HG03378 (cell line): ENCODE results near the gene TPSAB1.
"Not testable (repeated sequence)": the region's sequence is repeated elsewhere in the genome, so short reads cannot be mapped to it uniquely, and the experiment has no call there.

Experiments
- ATAC-seq: cut with Tn5 transposase; IDR thresholded peaks from one replicate; pipeline ENCODE4 v1.9.1; 2021; ENCODE audit warnings: mild to moderate bottlenecking, moderate library complexity; ENCODE audit not compliant: unreplicated experiment

Gene TPSAB1

DNA sequence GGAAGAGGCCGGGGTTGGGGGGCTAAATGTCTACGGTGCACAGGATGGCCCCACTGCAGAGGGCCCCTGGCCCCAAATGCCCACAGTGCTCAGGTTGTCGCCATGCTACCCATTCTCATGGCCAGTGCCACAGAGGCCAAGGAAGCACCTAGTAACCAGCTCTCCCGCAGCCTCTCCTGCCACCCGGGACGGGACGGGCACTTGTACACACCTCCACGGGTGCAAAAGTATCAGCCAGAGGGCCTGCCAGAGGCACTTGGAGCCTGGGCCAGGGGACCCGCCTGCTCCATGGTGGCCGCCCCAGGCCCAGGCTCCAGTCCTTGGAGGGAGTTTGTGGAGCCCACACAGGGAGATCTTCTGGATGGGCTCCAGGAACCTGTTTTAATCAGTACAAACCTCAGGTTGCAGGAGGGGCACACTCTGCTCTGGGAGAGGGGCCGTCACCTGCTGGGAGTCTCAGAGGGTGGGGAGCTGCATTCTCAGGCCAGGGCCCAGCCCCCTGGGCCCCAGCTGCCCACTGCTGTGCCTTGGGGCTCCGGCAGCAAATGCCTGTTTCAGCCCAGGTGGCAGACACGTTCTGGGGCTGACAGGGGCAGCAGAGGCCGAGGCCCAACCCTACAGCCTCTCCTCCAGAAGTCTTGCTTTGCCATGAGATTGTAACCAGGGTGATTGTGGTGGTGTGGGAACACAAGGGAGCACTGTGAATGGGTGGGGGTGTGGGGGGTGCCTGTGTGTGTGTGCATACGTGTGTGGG, 23.3 kb downstream of the TPSAB1 start:
- no peak for ATAC-seq

GRCh38 chr16:1264345-1265089, 24.0 kb downstream of the TPSAB1 start:
- ATAC-seq = no peak

DNA sequence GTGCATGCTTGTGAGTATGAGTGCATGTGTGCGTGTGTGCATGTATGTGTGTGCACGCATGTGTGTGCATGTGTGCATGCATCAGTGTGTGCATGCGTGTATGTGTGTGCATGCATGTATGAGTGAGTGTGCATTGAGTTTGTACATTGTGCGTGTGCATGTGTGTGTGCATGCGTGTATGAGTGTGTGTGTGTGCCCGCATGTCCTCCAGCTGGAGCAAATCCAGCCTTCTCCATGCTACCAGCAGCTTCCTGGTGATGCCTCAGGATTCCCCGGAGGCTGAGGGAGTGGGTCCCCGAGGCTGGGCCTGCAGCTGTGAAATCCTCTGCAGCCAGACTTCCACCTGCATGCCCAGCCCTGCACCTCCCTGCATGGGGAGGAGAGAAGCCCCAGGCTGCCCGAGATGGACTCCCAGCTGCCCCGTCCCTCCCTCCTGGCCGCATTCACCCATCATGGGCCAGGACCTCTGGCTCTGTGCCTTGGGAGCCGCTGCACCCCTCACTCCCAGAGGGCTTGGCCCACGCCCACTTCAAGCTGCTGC, 24.7 kb downstream of the TPSAB1 start:
- ATAC-seq = no peak

DNA sequence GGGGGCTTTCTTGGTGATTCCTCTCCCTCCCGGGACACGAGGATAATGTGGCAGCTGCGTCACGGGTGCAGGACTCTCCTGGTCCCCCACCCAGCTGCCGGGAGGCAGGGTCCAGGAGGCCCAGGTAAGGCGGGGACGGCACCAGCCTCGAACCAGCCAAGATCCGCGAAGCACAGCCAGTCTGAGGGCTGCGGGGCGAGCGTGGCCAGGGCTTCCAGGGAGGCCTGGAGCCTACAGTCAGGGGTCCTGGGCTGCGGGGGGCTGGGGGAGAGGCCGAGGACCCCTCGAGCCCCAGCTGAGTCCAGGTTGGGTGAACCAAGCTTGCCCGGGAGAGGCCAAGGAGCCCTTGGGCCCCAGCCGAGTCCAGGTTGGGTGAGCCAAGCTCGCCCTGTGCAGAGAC, 25.3 kb downstream of the TPSAB1 start:
- no peak for ATAC-seq

DNA sequence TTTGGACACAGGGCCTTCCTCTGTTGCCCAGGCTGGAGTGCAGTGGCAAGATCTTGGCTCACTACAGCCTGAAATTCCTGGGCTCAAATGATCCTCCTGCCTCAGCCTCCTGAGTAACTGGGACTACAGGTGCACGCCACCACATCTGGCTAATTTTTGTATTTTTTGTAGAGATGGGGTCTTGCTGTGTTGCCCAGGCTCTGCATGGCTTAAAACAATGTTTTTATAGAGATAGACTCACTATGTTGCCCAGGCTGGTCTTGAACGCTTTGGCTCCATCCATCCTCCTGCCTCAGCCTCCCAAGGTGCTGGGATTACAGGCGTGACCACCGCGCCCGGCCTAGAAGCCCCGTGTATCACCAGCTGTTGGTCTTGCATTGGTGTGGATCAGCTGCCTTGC, 28.9 kb downstream of the TPSAB1 start:
- ATAC-seq = not testable (repeated sequence)

GRCh38 chr16:1271380-1271723, 30.8 kb downstream of the TPSAB1 start:
- ATAC-seq = no peak

- not testable (repeated sequence) for ATAC-seq
These were observed 31.4 kb downstream of the TPSAB1 start for GRCh38 chr16:1271724-1272413.

DNA sequence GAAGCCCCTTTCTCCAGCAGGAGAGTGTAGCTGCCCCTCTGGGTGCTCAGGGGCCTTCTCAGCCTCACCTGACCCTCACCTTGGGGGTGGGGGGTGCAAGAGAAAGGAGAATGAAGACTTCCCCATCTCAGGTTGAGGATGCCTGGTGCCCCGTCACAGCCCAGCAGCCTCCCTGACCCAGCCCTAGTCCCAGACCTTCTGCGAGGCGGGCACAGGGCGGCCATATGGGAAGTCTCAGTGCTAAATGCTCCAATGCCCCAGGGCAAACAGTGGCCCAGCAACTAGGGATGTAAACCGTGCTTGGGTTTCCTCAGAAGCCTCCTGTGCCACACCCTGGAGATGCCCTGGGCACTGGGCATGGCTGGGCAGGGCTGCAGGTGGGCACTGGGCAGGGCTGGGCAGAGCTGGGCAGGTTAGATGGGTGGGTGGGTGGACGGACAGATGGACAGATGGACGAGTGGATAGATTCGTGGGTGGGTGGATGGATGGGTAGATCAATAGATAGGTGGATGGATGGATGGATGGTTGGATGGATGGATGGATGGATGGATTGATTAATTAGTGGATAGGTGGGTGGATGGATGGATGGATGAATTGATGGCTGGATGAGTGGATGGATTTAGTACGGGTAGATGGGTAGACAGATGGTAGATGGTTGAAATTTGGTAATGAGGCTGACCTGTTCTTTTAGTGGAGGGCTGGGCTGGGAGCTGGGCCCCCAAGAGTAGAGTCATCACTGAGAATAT, 32.1 kb downstream of the TPSAB1 start:
- no peak for ATAC-seq

GRCh38 chr16:1273816-1274215, 33.3 kb downstream of the TPSAB1 start:
- no peak for ATAC-seq

- ATAC-seq = no peak
These were observed 34.3 kb downstream of the TPSAB1 start for GRCh38 chr16:1274767-1275166.

DNA sequence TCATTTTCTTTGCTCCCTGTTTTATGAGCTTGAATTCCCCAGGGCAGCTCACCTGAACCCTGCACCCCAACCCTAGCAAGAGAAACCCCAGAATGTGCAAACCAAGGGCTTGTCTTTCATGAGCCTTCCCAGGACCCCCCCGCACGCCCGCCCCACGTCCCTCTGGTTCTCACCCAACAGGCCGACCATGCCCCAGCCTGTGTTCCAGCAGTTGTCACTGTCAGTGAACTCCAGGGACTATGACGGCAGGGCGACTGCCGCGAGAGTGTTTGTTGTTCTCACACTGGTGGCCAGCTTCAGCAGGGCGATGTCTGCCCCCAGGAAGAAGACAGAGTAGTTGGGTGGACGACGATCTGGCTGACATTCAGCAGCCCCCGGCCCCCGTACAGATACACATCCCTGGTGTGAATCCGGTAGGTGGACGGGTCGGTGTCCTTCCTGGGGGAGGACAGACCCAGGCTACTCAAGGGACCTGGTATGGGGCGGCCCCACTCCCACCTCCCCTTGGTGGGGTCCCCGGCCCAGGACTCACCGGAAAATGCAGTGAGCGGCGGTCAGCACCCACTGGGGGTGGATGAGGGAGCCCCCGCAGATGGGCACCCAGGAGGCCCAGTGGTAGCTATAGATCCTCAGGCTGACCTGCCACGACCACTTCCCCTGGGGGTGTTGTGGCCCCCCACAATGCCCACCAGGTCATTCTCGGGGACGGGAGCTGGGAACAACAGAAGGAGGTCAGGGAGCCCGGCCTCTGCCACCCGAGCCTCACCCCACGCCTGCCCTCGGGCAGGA, 35.5 kb downstream of the TPSAB1 start:
- no peak for ATAC-seq

DNA sequence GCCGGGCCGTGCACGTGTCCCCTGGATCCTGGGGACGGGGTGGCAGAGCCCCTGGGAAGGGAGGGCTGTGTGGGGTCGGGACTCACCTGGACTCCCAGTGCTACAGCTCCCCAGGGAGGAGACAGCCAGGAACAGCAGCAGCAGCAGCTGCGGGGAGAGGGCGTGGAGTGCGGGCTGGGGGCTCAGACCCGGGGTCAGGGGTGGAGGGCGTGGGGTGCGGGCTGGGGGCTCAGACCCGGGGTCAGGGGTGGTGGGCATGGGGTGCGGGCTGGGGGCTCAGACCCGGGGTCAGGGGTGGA, 36.0 kb downstream of the TPSAB1 start:
- no peak for ATAC-seq

- ATAC-seq = no peak
These were observed 36.7 kb downstream of the TPSAB1 start for GRCh38 chr16:1277151-1277598.

GRCh38 chr16:1277617-1278282, 37.2 kb downstream of the TPSAB1 start:
- ATAC-seq = no peak

DNA sequence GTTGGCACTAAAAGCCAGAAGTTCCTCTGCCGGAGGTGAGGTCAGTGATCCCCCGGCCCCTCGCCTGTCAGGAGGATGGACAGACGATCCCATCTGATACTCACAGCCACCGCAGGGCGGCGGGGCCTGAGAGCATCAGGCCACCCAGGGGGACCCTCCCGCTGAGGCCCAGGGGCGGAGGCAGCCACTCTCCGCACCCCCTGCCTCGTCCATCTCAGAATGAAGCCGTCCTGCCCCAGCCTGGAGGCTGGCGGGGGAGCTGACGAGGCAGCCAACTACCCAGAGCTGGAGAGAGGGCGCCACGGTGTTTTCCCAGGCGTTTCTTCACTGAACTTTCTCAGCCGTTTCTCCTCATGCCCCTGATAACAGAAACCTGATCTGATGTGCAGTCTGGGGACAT, 38.0 kb downstream of the TPSAB1 start:
- ATAC-seq = no peak

GRCh38 chr16:1279081-1279944, 38.8 kb downstream of the TPSAB1 start:
- no peak for ATAC-seq

DNA sequence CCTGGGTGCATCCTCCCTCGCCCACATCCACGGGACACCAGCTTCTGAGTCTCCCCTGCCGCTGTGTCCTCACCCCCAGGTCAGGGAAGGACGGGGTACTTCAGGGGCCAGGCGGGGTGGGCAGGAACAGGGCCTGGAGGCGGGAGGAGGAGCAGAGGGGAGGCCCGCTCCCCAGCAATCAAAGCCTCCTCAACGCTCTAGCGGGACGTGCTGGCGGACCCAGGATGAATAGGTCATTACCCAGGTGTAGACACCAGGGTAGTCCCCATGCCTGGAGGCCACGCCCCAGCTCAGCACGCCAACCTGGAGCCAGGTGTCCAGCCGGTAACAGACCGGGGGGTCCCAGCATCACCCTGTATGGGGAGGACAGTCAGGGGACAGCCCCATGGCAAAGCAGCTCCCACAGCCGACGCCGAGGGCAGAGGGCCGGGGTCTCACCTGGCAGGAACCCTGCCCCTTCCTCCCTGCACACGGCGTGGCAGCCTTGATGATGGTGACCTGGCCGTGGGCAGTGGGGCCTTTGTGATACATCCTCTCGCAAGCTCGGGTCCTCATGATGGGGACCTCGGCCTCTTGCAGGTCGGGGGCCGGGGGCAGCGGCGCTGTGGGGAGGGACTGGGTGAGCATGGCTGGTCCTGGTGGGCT, 39.6 kb downstream of the TPSAB1 start:
- no peak for ATAC-seq

DNA sequence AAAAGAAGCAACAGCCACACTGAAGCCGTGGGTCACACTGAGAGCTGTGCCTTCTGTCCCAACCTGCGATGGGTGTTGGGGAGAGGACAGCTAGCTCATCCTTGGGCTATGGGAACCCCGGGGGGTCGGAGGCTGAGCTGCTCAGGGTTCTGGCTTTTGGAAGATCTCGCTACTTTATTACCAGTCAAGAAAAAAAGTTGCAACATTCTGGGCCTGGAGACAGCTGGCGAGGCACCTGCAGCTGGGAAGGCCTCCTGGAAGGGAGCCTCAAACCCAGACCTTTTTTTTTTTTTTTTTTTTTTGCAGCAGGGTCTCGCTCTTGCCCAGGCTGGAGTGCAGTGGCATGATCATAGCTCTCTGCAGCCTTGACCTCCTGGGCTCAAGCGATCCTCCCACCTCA, 40.3 kb downstream of the TPSAB1 start:
- ATAC-seq = no peak
